NCI-H526 (cell line): ENCODE measurements around the gene FADD.

ENCODE experiments used
- DNase-seq, 2 experiments: peaks; one replicate each; lab custom pipeline; 2025; lab: John Stamatoyannopoulos, UW

FADD gene

DNA sequence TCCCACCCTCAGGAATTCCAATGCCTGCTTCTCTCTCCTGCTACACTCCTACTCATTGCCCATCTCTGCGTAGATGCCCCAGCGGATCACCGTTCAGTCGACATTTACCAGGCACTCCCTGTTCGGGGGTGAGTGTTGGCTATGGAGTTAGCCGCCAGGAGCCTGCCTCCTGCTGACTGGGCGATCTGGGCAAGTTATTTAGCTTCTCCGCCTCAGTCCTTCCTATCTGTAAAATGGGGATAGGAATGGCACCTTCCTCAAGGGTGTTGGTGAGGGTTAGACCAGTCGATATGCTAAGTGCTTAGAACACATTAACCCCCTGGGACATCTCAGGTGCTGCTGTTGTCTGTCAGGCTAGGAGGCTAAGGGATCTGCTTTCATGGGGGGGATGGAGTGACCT is 30.9 kb downstream of the FADD start:
- DNase-seq: no peak

DNA sequence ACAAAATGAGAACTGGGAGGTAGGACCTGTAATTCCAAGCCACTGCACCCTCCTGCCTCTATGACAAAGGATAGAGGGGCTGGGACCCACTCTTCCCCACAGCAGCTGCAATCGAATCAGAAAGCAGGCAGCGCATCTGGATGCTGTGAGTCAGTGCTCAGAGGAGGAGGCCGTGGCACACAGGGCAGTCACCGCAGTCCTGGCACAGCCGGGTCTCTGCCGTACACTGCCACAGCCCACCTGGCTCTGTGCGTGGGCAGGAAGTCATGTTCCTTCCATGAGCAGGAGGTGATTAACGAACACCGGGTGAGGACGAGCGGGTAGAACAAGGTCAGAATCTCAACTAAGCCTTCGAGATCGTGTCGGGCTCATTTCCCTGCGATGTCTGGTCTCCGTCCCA is 37.2 kb downstream of the FADD start:
- DNase-seq: peak in 1 of 2 experiments; percentile 38

DNA sequence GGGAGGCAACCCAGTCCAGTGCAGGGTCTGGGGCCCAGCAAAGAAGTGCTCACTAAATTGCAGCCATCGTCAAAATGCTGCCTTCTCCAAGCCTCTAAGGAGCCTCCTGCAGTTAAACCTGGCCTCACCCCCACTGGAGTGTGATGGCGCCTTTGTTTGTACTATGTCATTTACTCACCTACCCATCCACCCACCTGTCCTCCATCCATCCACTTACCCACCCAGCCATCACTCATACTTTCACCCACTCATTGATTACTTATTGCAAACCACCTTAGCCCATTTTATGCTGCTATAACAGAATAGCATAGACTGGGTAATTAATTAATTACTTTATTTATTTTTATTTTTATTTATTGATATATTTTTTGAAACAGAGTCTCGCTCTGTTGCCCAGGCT is 38.6 kb downstream of the FADD start:
- DNase-seq: no peak

DNA sequence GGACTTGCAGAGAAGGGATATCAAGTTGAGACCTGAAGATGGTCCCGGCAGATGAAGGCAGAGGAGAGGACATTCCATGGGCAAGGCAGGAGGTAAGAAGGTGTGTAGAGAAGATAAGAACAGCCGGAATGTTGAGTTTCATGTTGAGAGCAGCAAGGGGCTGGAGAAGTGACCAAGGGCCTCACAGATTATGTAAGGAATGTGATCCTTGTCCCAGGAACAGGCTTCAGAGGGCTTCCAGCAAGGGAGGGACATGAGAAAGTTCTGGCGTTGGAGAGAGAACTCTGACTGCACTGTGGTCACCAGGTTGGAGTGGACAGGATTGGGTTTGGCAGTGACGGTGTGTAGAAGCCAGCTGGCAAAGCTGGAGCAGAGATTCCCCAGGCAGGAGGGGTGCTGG is 39.8 kb downstream of the FADD start:
- no peak for DNase-seq

DNA sequence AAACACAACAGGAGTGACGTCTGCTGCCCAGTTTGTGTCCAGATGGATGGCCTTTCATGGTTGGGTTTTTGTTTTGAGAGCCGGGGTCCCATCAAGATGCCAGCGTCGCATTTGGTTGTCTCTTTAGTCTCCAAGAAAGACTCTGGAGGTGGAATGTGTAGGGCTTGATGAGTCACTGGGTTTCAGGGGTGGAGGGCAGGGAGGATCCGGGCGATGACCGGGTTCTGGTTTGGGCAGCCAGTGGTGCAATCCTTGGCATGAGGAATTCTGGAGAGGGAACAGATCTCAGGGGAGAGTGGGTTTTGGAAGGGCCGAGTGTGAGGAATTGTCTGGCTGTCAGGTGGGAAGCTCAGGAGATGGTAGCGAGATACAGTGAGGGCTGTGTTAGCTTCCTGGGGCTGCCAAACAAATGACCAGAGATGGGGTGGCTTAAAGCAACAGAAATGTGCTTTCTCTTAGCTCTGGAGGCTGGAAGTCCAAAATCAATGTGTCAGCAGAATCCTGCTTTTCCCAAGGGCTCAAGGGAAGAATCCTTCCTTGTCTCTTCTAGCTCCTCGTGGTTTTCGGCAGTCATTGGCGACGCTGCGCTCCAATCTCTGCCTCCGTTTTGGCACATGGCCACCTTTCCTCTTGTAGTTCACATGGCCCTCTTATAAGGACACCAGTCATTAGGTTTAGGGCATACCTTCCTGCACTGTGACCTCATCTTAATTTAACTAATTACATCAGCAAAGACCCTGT is 41.0 kb downstream of the FADD start:
- no peak for DNase-seq

DNA sequence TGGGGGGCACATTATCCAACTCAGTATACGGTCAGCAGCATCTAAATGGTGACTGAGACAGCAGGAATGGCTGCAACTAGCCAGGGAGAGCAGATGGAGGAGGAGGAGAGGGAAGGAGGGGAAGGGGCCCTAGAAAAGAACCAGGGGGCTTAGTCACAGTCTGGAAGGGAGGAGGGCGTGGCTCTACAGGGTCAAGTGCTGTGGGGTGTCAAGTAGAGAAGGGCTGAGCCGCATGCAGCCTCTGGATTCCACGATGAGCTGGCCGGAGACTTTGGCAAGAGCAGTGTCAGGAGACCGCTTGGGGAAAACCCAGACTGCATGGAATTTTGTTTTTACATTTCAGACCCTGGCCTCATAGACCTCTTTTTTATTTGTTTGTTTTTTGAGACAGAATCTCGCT is 41.6 kb downstream of the FADD start:
- DNase-seq: no peak

DNA sequence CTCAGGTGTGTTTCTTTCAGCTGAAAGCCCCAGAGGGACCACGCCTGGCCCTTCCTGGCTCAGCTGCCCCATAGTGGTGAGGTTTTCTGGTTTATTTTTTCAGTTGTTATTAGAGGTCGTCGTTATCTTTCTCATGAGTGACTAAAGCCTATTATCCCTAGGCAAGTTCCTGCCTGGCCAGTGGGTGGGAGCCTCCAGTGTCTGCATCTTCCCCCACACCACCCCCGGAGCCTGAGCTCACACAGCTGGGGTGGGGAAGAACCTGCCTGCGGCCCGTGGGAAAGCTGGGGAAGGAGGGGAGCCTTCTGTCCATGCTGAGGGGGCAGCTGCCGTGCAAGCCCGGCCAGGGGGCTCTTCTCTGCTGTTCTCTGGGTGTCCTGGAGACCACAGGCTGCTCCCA is 43.1 kb downstream of the FADD start:
- DNase-seq: no peak

DNA sequence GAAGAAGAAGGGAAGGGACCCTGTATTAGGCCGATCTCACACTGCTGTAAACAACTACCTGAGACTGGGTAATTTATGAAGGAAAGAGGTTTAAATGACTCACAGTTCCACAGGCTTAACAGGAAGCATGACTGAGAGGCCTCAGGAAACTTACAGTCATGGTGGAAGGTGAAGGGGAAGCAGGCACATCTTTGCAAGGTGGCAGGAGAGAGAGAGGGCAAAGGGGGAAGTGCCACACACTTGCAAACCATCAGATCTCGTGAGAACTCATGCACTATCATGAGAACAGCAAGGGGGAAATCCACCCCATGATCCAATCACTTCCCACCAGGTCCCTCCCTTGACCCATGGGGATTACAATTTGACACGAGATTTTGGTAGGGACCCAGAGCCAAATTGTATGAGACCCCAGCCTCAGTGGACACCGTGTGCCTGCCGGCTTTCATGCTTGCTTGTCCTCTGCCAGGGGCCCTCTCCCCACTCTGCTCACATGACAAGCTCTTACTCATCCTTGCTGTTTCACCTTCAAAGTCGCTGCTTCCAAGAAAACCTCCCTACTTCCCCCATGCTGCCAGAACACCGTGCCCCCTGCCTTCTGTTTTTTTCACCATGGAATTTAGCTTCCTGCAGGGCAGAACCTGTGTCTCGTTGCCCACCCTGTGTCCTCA is 44.1 kb downstream of the FADD start:
- no peak for DNase-seq

DNA sequence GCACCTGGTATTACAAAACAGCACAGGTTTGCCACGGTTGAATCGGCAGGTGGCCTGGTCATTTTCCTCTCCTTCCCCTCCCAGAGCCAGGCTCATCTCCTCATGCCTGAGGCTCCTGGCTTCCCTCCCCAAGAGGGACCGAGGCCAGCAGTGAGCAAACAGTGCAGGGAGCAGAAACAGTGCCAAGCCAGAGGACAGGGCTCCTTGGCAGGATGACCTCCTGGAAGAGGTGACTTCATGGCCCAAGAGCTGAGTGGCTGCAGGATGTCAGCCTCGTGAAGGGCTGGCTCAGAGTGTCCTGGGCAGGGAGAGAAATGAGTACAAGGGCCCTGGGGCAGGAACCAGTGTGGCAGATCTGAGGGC is 44.6 kb downstream of the FADD start:
- DNase-seq: no peak

DNA sequence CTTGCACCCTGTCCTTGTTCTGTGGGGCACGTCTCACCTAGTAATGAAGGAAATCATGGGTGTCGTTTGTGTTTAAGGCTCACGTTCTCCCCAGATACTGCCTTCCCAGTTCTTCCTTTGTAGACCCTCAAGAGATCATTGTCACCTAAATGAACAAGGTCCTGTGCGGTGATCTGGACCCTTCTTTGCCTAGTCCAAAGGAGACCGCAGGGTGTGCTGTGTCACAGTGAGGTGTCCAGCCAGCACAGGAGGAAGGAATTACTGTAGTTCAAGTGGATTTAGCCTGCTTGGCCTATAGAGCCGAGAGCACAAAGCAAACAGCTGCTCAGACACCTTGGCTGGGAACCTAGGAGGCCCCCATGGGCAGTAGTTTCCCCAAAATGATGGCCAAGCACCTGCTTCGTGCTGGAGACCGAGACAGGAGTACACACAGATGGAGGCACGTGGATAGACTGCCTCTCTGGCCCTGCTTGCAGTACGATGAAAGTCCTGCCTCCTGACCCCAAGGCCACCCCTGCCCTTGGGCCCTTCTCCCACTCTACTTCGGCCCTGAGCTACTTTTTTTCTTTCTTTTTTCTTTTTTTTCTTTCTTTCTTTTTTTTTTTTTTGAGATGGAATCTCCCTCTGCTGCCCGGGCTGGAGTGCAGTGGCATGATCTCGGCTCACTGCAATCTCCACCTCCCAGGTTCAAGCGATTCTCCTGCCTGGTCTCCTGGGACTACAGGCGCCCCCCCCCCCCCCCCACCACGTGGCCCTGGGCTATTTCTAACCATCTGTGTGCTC is 48.0 kb downstream of the FADD start:
- no peak for DNase-seq

DNA sequence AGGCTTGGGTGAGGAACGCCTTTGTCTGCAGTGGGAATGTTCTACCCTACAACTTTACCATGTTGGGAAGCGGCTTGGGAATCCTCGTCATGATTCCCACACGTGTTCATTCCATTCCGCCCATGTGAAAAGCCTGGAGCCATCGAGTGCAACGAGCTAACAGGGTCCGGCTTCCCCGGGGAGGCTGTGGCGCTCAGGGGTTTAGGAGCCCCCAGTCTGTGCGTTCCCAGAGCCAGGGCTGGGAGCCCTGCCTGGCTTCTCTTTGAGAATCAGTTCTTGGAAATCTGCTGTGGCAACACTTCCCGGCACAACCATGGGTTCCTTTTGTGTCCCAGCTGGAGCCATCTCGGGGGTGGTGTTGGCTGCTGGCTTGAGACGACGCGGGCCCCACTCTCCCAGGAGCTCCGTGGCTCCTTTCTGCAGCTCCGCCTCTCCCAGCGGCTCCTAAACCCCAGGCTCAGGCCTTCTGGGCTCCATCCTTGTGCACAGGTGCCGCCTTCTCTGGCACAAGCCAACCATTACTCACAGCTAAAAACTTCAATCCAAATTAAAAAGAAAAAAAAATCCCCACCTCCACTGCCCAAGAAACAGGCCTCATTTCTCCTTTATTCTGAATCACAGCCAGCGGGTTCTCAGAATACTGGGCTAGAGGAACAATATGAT is 48.7 kb downstream of the FADD start:
- DNase-seq: no peak

DNA sequence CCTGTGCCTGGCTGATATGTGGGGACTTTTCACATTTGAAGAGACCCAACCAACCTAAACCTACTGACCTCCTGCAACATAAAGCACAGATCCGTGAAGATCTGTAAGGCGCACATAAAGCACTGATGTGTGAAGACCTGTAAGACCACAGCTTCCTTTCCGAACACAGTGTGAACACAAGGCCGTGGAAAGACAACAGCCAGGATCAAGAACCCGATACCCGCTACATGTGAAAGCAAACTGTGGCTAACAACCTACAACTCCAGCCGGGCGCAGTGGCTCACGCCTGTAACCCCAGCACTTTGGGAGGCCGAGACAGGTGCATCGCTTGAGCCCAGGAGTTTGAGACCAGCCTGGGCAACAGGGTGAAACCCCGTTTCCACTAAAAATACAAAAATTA is 49.7 kb downstream of the FADD start:
- no peak for DNase-seq

DNA sequence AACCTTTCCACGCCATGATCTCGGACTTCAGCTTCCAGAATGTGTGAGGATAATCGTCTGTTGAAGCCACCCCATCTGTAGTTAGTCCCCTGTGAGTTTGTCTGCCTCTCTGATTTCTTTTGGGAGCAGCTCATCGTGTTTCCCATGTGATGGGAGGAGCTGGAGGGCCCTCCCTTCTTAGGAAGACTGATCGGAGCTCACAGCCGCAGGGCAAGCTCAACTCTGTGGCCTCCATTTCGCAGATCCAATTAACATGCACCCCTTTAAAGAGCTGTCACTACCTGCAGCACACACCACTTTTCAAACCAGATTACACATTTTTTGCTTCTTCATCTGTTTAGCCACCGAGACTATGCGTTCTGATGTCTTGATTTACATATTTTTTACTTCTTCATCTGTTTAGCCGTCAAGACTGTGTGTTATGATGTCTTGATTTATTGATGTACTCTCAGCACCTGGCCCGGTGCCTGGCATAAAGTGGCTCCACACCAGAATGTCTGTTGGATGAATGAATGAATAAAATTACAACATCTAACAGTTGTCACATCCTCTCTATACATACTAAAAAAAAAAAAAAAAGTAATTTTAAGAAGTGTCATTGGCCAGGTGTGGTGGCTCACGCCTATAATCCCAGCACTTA is 52.5 kb downstream of the FADD start:
- no peak for DNase-seq
